Urinary bladder (tissue), 4 donors: ENCODE measurements around the gene RAE1. TPM values are rescaled to one million over a fixed set of nuclear protein-coding genes. Genes with fewer than 3 reads are reported as not detected.

Experiments
- DNase-seq: peaks from one replicate; pipeline ENCODE4 v3.0.0-alpha.2; 2015; ENCODE audit errors: extremely low spot score
- H3K27ac ChIP-seq: one replicate; pipeline ENCODE4 v1.5.1; 2013; ENCODE audit warnings: low read depth, mild to moderate bottlenecking, moderate library complexity
- H3K36me3 ChIP-seq: one replicate; pipeline ENCODE4 v1.6.1; 2013; ENCODE audit warnings: mild to moderate bottlenecking, moderate library complexity; ENCODE audit not compliant: insufficient read depth
- H3K4me1 ChIP-seq: one replicate; pipeline ENCODE4 v1.6.1; 2013; ENCODE audit warnings: mild to moderate bottlenecking, moderate library complexity; ENCODE audit not compliant: insufficient read depth
- H3K4me3 ChIP-seq: one replicate; pipeline ENCODE4 v1.5.1; 2013; ENCODE audit warnings: low read depth, low read length
- WGBS: extraction: QIAGEN DNeasy Blood & Tissue Kit; methylation state at CpG from one replicate; pipeline ENCODE4 v1.1.7; 2013; 5-methylcytosine and 5-hydroxymethylcytosine counted together
- polyA plus RNA-seq: library from polyadenylated mRNA; stranded (reverse); fragments of 200-250 nt; gene quantifications from one replicate; pipeline ENCODE4 v1.2.3, GENCODE V29; 2013
- total RNA-seq: library from RNA; depleted of rRNA; stranded (reverse); fragments of >200 nt; gene quantifications from one replicate; pipeline ENCODE4 v1.2.3, GENCODE V29; 2014
- donor health status: healthy with polysubstance abuse.
- donor health status: healthy.

Gene RAE1
- total and polyA plus RNA-seq, 2 donors: 20.4 to 23.6 TPM

GRCh38 chr20:57391439-57392301 is 40.6 kb downstream of the RAE1 start:
- DNase-seq: no peak
- peaks cover 1% of the 10 kb centered on the region for H3K4me1 ChIP-seq
- peak overlapping the region; percentile 89 for H3K4me3 ChIP-seq
- no peaks in the 10 kb centered on the region for H3K36me3 ChIP-seq
- 2% methylated on average over 96 of the region's 98 CpGs for WGBS
- H3K27ac ChIP-seq: no peak overlapping the region

- no peak for DNase-seq
- H3K4me1 ChIP-seq: peaks cover 1% of the 10 kb centered on the region
- no peaks in the 10 kb centered on the region for H3K36me3 ChIP-seq
- WGBS: 50% methylated on average over 33 of the region's 33 CpGs
- H3K27ac ChIP-seq: peak overlapping the region; percentile 33
- peak overlapping the region; percentile 89 for H3K4me3 ChIP-seq
Measured at GRCh38 chr20:57392512-57393271, 41.6 kb downstream of the RAE1 start.

- Histone ChIP-seq H3K4me1 (peaks cover 1% of the 10 kb centered on the region), H3K27ac (no peak overlapping the region), H3K4me3 (no peak overlapping the region), H3K36me3 (no peaks in the 10 kb centered on the region)
- WGBS: 66% methylated on average over 14 of the region's 14 CpGs
- DNase-seq: no peak
Measured at GRCh38 chr20:57393321-57394120, 42.5 kb downstream of the RAE1 start.

- WGBS: 60% methylated on average over 27 of the region's 27 CpGs
- Histone ChIP-seq H3K36me3 (no peaks in the 10 kb centered on the region), H3K27ac (no peak overlapping the region), H3K4me1 (peaks cover 1% of the 10 kb centered on the region), H3K4me3 (no peak overlapping the region)
- DNase-seq: no peak
Measured at GRCh38 chr20:57394121-57395082, 43.3 kb downstream of the RAE1 start.

- no peak for DNase-seq
- WGBS: 44% methylated on average over 31 of the region's 31 CpGs
- H3K4me3 ChIP-seq: no peak overlapping the region
Measured at GRCh38 chr20:57395111-57395966, 44.3 kb downstream of the RAE1 start.

GRCh38 chr20:57396212-57396983 is 45.3 kb downstream of the RAE1 start:
- Histone ChIP-seq H3K4me1 (no peaks in the 10 kb centered on the region), H3K4me3 (no peak overlapping the region), H3K36me3 (no peaks in the 10 kb centered on the region), H3K27ac (no peak overlapping the region)
- DNase-seq: no peak
- WGBS: 79% methylated on average over 16 of the region's 16 CpGs

More at GRCh38 chr20:57395111-57395966, 44.3 kb downstream of the RAE1 start:
- Histone ChIP-seq H3K36me3 (no peaks in the 10 kb centered on the region), H3K27ac (no peak overlapping the region), H3K4me1 (no peaks in the 10 kb centered on the region)

GRCh38 chr20:57396984-57397692 is 46.1 kb downstream of the RAE1 start:
- WGBS: 67% methylated on average over 16 of the region's 16 CpGs
- no peak for DNase-seq
- Histone ChIP-seq H3K36me3 (peaks cover under 1% of the 10 kb centered on the region), H3K4me1 (no peaks in the 10 kb centered on the region), H3K27ac (no peak overlapping the region), H3K4me3 (no peak overlapping the region)

GRCh38 chr20:57397693-57398108 is 46.6 kb downstream of the RAE1 start:
- 47% methylated on average over 13 of the region's 13 CpGs for WGBS
- Histone ChIP-seq H3K36me3 (peaks cover 3% of the 10 kb centered on the region), H3K4me3 (no peak overlapping the region), H3K4me1 (no peaks in the 10 kb centered on the region), H3K27ac (no peak overlapping the region)
- no peak for DNase-seq

- DNase-seq: no peak
- WGBS: 42% methylated on average over 27 of the region's 27 CpGs
- H3K4me1 ChIP-seq: no peaks in the 10 kb centered on the region
- peaks cover 3% of the 10 kb centered on the region for H3K36me3 ChIP-seq
- no peak overlapping the region for H3K27ac ChIP-seq
- H3K4me3 ChIP-seq: no peak overlapping the region
Measured at GRCh38 chr20:57398231-57398821, 47.3 kb downstream of the RAE1 start.

- H3K4me1 ChIP-seq: no peaks in the 10 kb centered on the region
- no peak overlapping the region for H3K4me3 ChIP-seq
- DNase-seq: no peak
- peaks cover 3% of the 10 kb centered on the region for H3K36me3 ChIP-seq
- 55% methylated on average over 13 of the region's 13 CpGs for WGBS
- H3K27ac ChIP-seq: no peak overlapping the region
Measured at GRCh38 chr20:57398901-57399535, 48.0 kb downstream of the RAE1 start.
